ENCODE data around the gene ARL4D.
"Not testable (repeated sequence)": the region's sequence is repeated elsewhere in the genome, so short reads cannot be mapped to it uniquely, and the experiment has no call there.

ARL4D gene

GRCh38 chr17:43363181-43363925, 35.4 kb upstream of the ARL4D start:
- no peak for TF ChIP-seq JUND (IDR thresholded peaks at IDR 0.05; ENCODE audit: low read depth)
- in situ Hi-C loops (cut with HindIII; ENCODE audit: low pct_unique_long_range_greater_than_20kb, low sequenced_read_pairs), result no loop called here

GRCh38 chr17:43363926-43364285, 34.9 kb upstream of the ARL4D start:
- in situ Hi-C loops (cut with HindIII; ENCODE audit: low pct_unique_long_range_greater_than_20kb, low sequenced_read_pairs), result no loop called here

More at GRCh38 chr17:43363181-43363925, 35.4 kb upstream of the ARL4D start:
- no peak for DNase-seq (ENCODE audit: low read depth in 1 of 2, low spot score in 1 of 2)

GRCh38 chr17:43365356-43365755, 33.4 kb upstream of the ARL4D start:
- in situ Hi-C loops (cut with HindIII; ENCODE audit: low pct_unique_long_range_greater_than_20kb, low sequenced_read_pairs), result no loop called here
- no peak for DNase-seq (ENCODE audit: low read depth in 1 of 2, low spot score in 1 of 2)
- no peak for TF ChIP-seq JUND (IDR thresholded peaks at IDR 0.05; ENCODE audit: low read depth)

More at GRCh38 chr17:43363926-43364285, 34.9 kb upstream of the ARL4D start:
- TF ChIP-seq JUND (IDR thresholded peaks at IDR 0.05; ENCODE audit: low read depth), result no peak
- DNase-seq (ENCODE audit: low read depth in 1 of 2, low spot score in 1 of 2), result no peak

DNA sequence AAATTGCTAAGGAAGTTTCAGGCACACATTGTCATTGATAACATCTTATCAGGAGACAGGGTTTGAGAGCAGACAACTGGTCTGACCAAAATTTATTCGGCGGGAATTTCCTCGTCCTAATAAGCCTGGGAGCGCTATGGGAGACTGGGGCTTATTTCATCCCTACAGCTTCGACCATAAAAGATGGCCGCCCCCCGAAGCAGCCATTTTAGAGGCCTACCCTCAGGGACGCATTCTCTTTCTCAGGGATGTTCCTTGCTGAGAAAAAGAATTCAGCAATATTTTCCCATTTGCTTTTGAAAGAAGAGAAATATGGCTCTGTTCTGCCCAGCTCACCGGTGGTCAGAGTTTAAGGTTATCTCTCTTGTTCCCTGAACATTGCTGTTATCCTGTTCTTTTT, 32.9 kb upstream of the ARL4D start:
- in situ Hi-C loops (cut with HindIII; ENCODE audit: low pct_unique_long_range_greater_than_20kb, low sequenced_read_pairs); DNase-seq (ENCODE audit: low read depth in 1 of 2, low spot score in 1 of 2): not testable (repeated sequence)

- TF ChIP-seq JUND (IDR thresholded peaks at IDR 0.05; ENCODE audit: low read depth), result no peak
- in situ Hi-C loops (cut with HindIII; ENCODE audit: low pct_unique_long_range_greater_than_20kb, low sequenced_read_pairs), result no loop called here
- no peak for DNase-seq (ENCODE audit: low read depth in 1 of 2, low spot score in 1 of 2)
Measured at GRCh38 chr17:43366891-43367736, 31.7 kb upstream of the ARL4D start.

GRCh38 chr17:43367737-43368242, 31.0 kb upstream of the ARL4D start:
- peak; percentile 75 for TF ChIP-seq JUND (IDR thresholded peaks at IDR 0.05; ENCODE audit: low read depth)
- in situ Hi-C loops (cut with HindIII; ENCODE audit: low pct_unique_long_range_greater_than_20kb, low sequenced_read_pairs), result no loop called here

GRCh38 chr17:43368740-43369506, 29.9 kb upstream of the ARL4D start:
- TF ChIP-seq JUND (IDR thresholded peaks at IDR 0.05; ENCODE audit: low read depth), result no peak
- peak; percentile 44 to 94 for DNase-seq (ENCODE audit: low read depth in 1 of 2, low spot score in 1 of 2)
- in situ Hi-C loops (cut with HindIII; ENCODE audit: low pct_unique_long_range_greater_than_20kb, low sequenced_read_pairs), result no loop called here

More at GRCh38 chr17:43367737-43368242, 31.0 kb upstream of the ARL4D start:
- DNase-seq (ENCODE audit: low read depth in 1 of 2, low spot score in 1 of 2), result peak in 1 of 2 experiments; percentile 94

DNA sequence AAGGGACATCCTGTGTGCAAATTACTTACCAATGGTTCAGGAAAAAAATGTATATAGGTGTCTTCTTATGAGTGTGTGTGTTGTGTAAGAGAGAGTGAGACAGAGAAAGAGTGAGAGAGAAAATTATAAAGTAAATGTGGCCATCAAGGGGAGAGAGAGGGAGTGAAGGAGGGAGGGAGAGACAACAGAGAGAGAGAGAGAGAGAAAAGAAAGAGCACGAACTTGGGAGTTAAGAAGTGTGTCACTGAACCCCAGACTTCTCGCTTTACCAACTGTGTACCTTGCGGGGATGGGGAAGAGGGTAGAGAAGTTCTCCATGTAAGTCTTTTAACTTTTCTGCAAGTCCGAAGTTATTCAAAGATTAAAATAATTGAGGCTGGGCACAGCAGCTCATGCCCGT, 28.8 kb upstream of the ARL4D start:
- in situ Hi-C loops (cut with HindIII; ENCODE audit: low pct_unique_long_range_greater_than_20kb, low sequenced_read_pairs), result no loop called here
- no peak for DNase-seq (ENCODE audit: low read depth in 1 of 2, low spot score in 1 of 2)
- TF ChIP-seq JUND (IDR thresholded peaks at IDR 0.05; ENCODE audit: low read depth), result no peak

GRCh38 chr17:43371227-43371821, 27.5 kb upstream of the ARL4D start:
- no peak for DNase-seq (ENCODE audit: low read depth in 1 of 2, low spot score in 1 of 2)
- in situ Hi-C loops (cut with HindIII; ENCODE audit: low pct_unique_long_range_greater_than_20kb, low sequenced_read_pairs), result no loop called here

DNA sequence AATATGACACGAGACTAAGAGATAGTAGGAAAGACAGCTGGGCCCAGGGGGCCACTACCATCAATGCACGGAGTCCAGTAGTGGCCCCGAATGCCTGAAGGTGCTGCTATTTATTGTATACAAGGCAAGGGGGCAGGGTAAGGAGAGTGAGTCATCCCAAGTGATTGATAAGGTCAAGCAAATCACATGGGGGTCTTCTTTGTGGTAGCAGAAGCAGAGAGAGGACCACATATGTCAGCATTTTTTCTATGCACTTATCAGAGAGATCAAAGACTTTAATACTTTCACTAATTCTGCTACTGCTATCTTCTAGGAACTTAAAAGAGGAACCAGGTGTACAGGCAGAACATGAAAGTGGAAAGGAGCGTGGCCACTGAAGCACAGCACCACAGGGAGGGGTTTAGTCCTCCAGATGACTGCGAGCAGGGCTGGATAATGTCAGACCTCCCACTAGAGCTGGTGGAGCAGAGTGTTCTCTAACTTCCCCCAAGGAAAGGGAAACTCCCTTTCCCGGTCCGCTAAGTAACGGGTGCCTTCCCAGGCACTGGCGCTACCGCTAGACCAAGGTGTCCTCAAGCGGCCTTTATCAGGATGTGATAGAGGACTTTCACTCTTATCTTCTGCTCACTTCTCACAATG, 26.4 kb upstream of the ARL4D start:
- TF ChIP-seq JUND (IDR thresholded peaks at IDR 0.05; ENCODE audit: low read depth), result no peak
- DNase-seq (ENCODE audit: low read depth in 1 of 2, low spot score in 1 of 2), result no peak
- in situ Hi-C loops (cut with HindIII; ENCODE audit: low pct_unique_long_range_greater_than_20kb, low sequenced_read_pairs), result no loop called here

More at GRCh38 chr17:43371227-43371821, 27.5 kb upstream of the ARL4D start:
- TF ChIP-seq JUND (IDR thresholded peaks at IDR 0.05; ENCODE audit: low read depth), result no peak

DNA sequence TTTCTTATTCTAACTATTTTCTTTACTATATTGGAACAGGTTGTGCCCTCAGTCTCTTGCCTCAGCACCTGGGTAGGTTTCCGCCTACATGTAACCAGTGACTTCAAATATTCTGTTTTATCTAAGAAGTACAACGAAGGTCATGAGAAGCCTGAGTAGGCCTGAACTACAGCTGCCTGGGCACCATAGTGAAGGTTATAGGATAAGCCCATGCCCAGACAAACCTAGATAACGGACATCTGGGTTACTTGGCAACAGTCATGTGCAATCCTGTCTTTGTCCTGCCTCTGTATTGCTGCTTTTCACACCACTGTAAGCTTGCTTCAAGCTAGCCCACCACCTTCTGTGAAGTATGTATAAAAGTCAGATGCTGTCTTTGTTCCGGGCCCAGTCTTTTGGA, 25.4 kb upstream of the ARL4D start:
- no peak for TF ChIP-seq JUND (IDR thresholded peaks at IDR 0.05; ENCODE audit: low read depth)
- DNase-seq (ENCODE audit: low read depth in 1 of 2, low spot score in 1 of 2), result no peak
- in situ Hi-C loops (cut with HindIII; ENCODE audit: low pct_unique_long_range_greater_than_20kb, low sequenced_read_pairs), result no loop called here

- in situ Hi-C loops (cut with HindIII; ENCODE audit: low pct_unique_long_range_greater_than_20kb, low sequenced_read_pairs), result not testable (repeated sequence)
Measured at GRCh38 chr17:43375915-43376314, 22.9 kb upstream of the ARL4D start.

More at GRCh38 chr17:43375915-43376314, 22.9 kb upstream of the ARL4D start:
- not testable (repeated sequence) for DNase-seq (ENCODE audit: low read depth in 1 of 2, low spot score in 1 of 2)
